Panc1 (cell line): Measurements from ENCODE around the gene ZNF627. TPM values are rescaled to one million over a fixed set of nuclear protein-coding genes. Genes with fewer than 3 reads are reported as not detected.

Experiments used
- ATAC-seq: fragments of 200-7000 bp; cut with Tn5 transposase; 2 replicates; pipeline ENCODE4 v1.9.1; 2020; ENCODE audit warnings: mild to moderate bottlenecking, moderate library complexity
- BruUV-seq: library from RNA; stranded (reverse); fragments of 400-500 nt; replicated peaks from 2 replicates; lab custom pipeline; 2021; lab: Mats Ljungman, UMichigan
- CTCF ChIA-PET: fragments of 300-600 bp; sonication (Branson Sonifier 250); formaldehyde crosslinking; loops from one replicate; lab custom pipeline; 2022; ENCODE audit warnings: antibody characterized with exemption; lab: Charles Lee
- POLR2A ChIA-PET: fragments of 300-600 bp; sonication (Branson Sonifier 250); formaldehyde crosslinking; loops from one replicate; lab custom pipeline; 2022; ENCODE audit warnings: antibody characterized with exemption; lab: Charles Lee
- DNase-seq: peaks from one replicate; pipeline ENCODE4 v3.0.0-alpha.2; 2010; ENCODE audit warnings: low read depth, low spot score
- H3K27ac ChIP-seq: 2 replicates; pipeline ENCODE4 v1.5.1; 2011; ENCODE audit warnings: mild to moderate bottlenecking, low read length, inconsistent platforms
- H3K27me3 ChIP-seq: fragments of 200-500 bp; sonication (Bioruptor generic); 2 replicates; pipeline ENCODE4 v1.6.0; 2014; ENCODE audit warnings: low read length, inconsistent platforms; ENCODE audit not compliant: control insufficient read depth, insufficient read depth
- H3K36me3 ChIP-seq: fragments of 200-500 bp; sonication (Bioruptor generic); 2 replicates; pipeline ENCODE4 v1.5.1; 2014; ENCODE audit warnings: inconsistent platforms, mild to moderate bottlenecking, low read length, moderate library complexity; ENCODE audit not compliant: control insufficient read depth, insufficient read depth
- H3K4me1 ChIP-seq: 2 replicates; pipeline ENCODE4 v1.5.1; 2011; ENCODE audit warnings: inconsistent platforms, mild to moderate bottlenecking, low read length, moderate library complexity; ENCODE audit not compliant: control insufficient read depth, insufficient read depth
- H3K4me3 ChIP-seq, 2 experiments: 2 replicates each; pipeline ENCODE4 v1.5.1; 2011 to 2012; ENCODE audit warnings: low read depth in 2 of 2, low read length in 2 of 2, mild to moderate bottlenecking in 2 of 2, inconsistent platforms in 1 of 2, moderate library complexity in 1 of 2
- H3K9me3 ChIP-seq: fragments of 200-500 bp; sonication (Bioruptor generic); 2 replicates; pipeline ENCODE4 v1.5.1; 2014; ENCODE audit warnings: low read depth, mild to moderate bottlenecking, inconsistent platforms, low read length, moderate library complexity; ENCODE audit not compliant: control insufficient read depth, insufficient read depth
- POLR2AphosphoS5 ChIP-seq: IDR thresholded peaks from 2 replicates; pipeline ENCODE4 v1.6.1; 2012; ENCODE audit warnings: mild to moderate bottlenecking, low read depth, low read length, moderate library complexity
- SIN3A ChIP-seq: IDR thresholded peaks from 2 replicates; pipeline ENCODE4 v1.6.1; 2012; ENCODE audit warnings: low read depth, mild to moderate bottlenecking, low read length, moderate library complexity, borderline replicate concordance; ENCODE audit not compliant: insufficient read depth
- TCF7L2 ChIP-seq: IDR thresholded peaks from 2 replicates; pipeline ENCODE4 v1.6.1; 2011; ENCODE audit warnings: mild to moderate bottlenecking, low read depth, low read length, inconsistent platforms
- in situ Hi-C: cut with HindIII; loops from 2 replicates; pipeline ENCODE4 v1.10.0; 2016; ENCODE audit warnings: low sequenced_read_pairs, low pct_unique_long_range_greater_than_20kb
- intact Hi-C: fragments of 100-400 bp; cut with micrococcal nuclease; formaldehyde crosslinking; loops from one replicate; pipeline ENCODE4 v1.10.0; 2022; ENCODE audit not compliant: unreplicated experiment
- total RNA-seq: library from RNA; stranded (reverse); gene quantifications from one replicate; pipeline ENCODE4 v1.2.1, GENCODE V29; 2021; ENCODE audit not compliant: unreplicated experiment
- TF ChIP-seq, protein P1 (sequence below): fragments of 450-650 bp; IDR thresholded peaks from 2 replicates; pipeline ENCODE4 v1.5.1; 2017; ENCODE audit warnings: mild to moderate bottlenecking
- TF ChIP-seq, protein P2 (sequence below), 2 experiments: IDR thresholded peaks; 2 replicates each; pipeline ENCODE4 v1.6.1; 2011 to 2012; ENCODE audit warnings: low read depth in 2 of 2, control low read depth in 1 of 2, low read length in 1 of 2, mild to moderate bottlenecking in 1 of 2, moderate library complexity in 1 of 2; ENCODE audit not compliant: insufficient read depth in 1 of 2

Gene ZNF627
- total RNA-seq, 1 experiment from 2014 or later = 10.7 TPM

DNA sequence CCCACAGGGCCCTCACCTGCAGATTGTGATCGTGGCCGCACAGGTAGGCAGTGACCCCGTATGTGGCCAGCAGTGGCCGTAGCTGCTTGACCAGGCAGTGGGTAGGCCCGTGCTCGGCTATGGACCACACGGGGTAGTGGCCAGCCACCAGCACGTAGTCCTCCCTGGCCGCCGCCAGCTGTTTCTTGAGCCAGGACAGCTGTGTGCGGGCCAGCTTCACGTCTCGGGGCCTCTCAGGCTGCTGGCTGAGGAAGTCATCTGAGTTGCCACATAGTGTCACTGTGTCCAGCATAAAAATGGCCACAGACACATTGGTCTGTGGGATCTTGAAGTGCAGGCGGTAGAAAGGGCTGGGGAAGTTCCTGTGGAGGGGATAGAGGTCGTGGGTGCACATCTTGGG, 21.1 kb upstream of the ZNF627 start:
- no TSS peak for BruUV-seq
- POLR2A ChIA-PET = interaction anchor here (0.6 to 0.7 kb wide), 2 partner anchors 57 to 135 kb away, joined by 3 read pairs; no protein-coding TSS in a partner anchor
- H3K9me3 ChIP-seq = no peaks in the 10 kb centered on the region
- no peaks in the 10 kb centered on the region for H3K4me1 ChIP-seq
- H3K4me3 ChIP-seq = no peak overlapping the region
- intact Hi-C loops = no loop called here
- ATAC-seq (no peak), DNase-seq (no peak)
- CTCF ChIA-PET = no interaction called here
- no peaks in the 10 kb centered on the region for H3K36me3 ChIP-seq
- in situ Hi-C loops = no loop called here
- H3K27me3 ChIP-seq = no peaks in the 10 kb centered on the region
- TF ChIP-seq POLR2AphosphoS5 (no peak), SIN3A (no peak)
- TF ChIP-seq, protein P1, sequence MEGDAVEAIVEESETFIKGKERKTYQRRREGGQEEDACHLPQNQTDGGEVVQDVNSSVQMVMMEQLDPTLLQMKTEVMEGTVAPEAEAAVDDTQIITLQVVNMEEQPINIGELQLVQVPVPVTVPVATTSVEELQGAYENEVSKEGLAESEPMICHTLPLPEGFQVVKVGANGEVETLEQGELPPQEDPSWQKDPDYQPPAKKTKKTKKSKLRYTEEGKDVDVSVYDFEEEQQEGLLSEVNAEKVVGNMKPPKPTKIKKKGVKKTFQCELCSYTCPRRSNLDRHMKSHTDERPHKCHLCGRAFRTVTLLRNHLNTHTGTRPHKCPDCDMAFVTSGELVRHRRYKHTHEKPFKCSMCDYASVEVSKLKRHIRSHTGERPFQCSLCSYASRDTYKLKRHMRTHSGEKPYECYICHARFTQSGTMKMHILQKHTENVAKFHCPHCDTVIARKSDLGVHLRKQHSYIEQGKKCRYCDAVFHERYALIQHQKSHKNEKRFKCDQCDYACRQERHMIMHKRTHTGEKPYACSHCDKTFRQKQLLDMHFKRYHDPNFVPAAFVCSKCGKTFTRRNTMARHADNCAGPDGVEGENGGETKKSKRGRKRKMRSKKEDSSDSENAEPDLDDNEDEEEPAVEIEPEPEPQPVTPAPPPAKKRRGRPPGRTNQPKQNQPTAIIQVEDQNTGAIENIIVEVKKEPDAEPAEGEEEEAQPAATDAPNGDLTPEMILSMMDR = no peak
- TF ChIP-seq, protein P2, sequence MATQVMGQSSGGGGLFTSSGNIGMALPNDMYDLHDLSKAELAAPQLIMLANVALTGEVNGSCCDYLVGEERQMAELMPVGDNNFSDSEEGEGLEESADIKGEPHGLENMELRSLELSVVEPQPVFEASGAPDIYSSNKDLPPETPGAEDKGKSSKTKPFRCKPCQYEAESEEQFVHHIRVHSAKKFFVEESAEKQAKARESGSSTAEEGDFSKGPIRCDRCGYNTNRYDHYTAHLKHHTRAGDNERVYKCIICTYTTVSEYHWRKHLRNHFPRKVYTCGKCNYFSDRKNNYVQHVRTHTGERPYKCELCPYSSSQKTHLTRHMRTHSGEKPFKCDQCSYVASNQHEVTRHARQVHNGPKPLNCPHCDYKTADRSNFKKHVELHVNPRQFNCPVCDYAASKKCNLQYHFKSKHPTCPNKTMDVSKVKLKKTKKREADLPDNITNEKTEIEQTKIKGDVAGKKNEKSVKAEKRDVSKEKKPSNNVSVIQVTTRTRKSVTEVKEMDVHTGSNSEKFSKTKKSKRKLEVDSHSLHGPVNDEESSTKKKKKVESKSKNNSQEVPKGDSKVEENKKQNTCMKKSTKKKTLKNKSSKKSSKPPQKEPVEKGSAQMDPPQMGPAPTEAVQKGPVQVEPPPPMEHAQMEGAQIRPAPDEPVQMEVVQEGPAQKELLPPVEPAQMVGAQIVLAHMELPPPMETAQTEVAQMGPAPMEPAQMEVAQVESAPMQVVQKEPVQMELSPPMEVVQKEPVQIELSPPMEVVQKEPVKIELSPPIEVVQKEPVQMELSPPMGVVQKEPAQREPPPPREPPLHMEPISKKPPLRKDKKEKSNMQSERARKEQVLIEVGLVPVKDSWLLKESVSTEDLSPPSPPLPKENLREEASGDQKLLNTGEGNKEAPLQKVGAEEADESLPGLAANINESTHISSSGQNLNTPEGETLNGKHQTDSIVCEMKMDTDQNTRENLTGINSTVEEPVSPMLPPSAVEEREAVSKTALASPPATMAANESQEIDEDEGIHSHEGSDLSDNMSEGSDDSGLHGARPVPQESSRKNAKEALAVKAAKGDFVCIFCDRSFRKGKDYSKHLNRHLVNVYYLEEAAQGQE (IDR thresholded peaks at IDR 0.05; ENCODE audit: insufficient read depth in 1 of 2, low read depth in 2 of 2, low read length in 1 of 2) = no peak
- H3K27ac ChIP-seq = no peak overlapping the region

DNA sequence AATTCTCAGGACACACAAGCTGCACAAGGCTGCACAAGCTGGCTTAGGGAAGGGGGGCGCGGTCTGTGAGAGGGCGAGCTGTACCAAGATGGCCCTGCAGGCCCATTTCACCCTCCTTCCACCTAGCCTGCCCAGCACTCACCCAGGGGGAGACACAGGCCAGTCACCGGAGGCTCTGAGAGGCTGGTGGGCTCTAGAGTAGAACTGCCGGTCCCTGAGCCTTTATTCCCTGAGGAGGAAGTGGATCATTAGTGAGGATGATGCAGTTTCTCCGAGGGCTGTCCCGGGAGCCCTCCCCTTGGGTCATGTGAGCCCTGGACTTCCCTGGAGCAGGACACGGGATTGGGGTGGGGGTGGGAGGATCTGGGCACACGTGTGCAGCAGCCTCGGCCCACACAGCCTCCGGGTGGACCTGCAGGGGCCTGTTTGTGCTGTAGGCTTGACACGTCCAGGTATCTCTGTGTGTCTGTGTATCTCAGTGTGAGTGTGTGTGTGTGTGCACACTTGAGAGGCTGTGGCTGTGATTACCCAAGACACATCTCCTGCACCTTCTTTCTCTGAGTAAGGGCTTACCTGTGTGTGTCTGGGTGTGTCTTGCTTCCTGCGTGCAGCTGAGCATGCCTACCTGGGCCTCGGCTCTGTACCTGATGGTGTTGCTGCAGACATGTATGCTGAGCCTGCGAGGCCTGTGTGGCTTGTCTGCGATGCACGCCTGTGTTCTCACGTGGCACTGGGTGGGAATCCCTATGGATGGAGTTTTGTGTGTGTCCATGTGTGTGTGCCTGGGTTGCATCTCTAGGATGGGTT, 19.6 kb upstream of the ZNF627 start, which contains the start of gene ACP5:
Gene ACP5 (minus strand): TSS at position 195 of the 807 bp plus-strand sequence. CDS start 328 bp downstream, outside the sequence.
- Histone ChIP-seq H3K36me3 (no peaks in the 10 kb centered on the region), H3K27me3 (no peaks in the 10 kb centered on the region), H3K27ac (no peak within 1 kb of the TSS), H3K4me1 (no peaks in the 10 kb centered on the region), H3K9me3 (no peaks in the 10 kb centered on the region), H3K4me3 (no peak within 1 kb of the TSS)
- CTCF ChIA-PET = no interaction called here
- intact Hi-C loops = no loop called here
- no TSS peak for BruUV-seq
- TF ChIP-seq POLR2AphosphoS5 = no peak
- no peak for TF ChIP-seq TCF7L2
- TF ChIP-seq, protein P1 = no peak
- TF ChIP-seq SIN3A = no peak
- TF ChIP-seq, protein P2 (IDR thresholded peaks at IDR 0.05; ENCODE audit: insufficient read depth in 1 of 2, low read depth in 2 of 2, low read length in 1 of 2) = no peak
- POLR2A ChIA-PET = interaction anchor here (0.5 kb wide), 1 partner anchor 114 kb away, joined by 4 read pairs; no protein-coding TSS in a partner anchor
- DNase-seq (no peak), ATAC-seq (peak; percentile 46; the same call in 1 of the 2 replicates)
- in situ Hi-C loops = no loop called here
